Suprapubic skin (tissue), 4 donors: Measurements from ENCODE around the gene MARCHF2.

Experiments used
- POLR2A ChIP-seq, 2 donors: fragments of 450-650 bp; IDR thresholded peaks; one replicate each; pipeline ENCODE4 v1.6.1; 2017; ENCODE audit warnings: antibody characterized with exemption in 2 of 2, mild to moderate bottlenecking in 2 of 2, moderate library complexity in 2 of 2
- POLR2AphosphoS5 ChIP-seq, 3 donors: sonication (generic); formaldehyde crosslinking; IDR thresholded peaks; one replicate each; pipeline ENCODE4 v1.6.1; 2017; ENCODE audit warnings: antibody characterized with exemption in 3 of 3
- TF ChIP-seq, protein P1 (sequence below), 2 donors: fragments of 200-600 bp in 1 of 2; fragments of 450-650 bp in 1 of 2; sonication (generic) in 1 of 2; IDR thresholded peaks; one replicate each; pipeline ENCODE4 v1.5.1; 2016 to 2019; ENCODE audit warnings: antibody characterized with exemption in 2 of 2, mild to moderate bottlenecking in 1 of 2, moderate library complexity in 1 of 2

DNA sequence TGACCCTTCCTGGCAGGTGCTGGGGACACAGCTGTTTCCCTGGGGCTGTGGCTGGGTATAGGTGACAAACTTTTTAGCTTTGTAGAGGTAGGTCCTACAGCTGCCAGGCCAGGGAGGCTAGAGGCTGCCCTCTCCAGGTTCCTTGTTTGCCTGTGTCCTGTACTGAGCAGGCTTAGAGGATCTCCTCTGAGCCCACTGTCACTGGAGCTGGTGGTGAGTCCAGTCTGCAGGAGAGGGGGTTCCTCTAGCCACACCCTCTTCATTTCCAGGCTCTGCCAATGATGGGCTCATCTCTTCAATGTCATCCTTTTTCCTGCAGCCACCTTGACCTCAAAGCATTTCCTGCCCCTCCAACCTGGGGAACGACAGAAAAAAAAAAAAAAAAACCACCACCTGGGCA lies 35.5 kb upstream of the MARCHF2 start:
- TF ChIP-seq, protein P1, sequence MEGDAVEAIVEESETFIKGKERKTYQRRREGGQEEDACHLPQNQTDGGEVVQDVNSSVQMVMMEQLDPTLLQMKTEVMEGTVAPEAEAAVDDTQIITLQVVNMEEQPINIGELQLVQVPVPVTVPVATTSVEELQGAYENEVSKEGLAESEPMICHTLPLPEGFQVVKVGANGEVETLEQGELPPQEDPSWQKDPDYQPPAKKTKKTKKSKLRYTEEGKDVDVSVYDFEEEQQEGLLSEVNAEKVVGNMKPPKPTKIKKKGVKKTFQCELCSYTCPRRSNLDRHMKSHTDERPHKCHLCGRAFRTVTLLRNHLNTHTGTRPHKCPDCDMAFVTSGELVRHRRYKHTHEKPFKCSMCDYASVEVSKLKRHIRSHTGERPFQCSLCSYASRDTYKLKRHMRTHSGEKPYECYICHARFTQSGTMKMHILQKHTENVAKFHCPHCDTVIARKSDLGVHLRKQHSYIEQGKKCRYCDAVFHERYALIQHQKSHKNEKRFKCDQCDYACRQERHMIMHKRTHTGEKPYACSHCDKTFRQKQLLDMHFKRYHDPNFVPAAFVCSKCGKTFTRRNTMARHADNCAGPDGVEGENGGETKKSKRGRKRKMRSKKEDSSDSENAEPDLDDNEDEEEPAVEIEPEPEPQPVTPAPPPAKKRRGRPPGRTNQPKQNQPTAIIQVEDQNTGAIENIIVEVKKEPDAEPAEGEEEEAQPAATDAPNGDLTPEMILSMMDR (IDR thresholded peaks at IDR 0.05): no peak
- TF ChIP-seq POLR2A (IDR thresholded peaks at IDR 0.05) (no peak), POLR2AphosphoS5 (IDR thresholded peaks at IDR 0.05) (no peak)
